Hematopoietic multipotent progenitor cell treated with erythropoietin and hydrocortisone succinate and interleukin-3 and kit ligand, for 4 days (in vitro differentiated cells): ENCODE measurements around the gene MXRA8.
A peak's percentile ranks its signal among the peaks of the same experiment; 100 is the strongest.

Experiments
- DNase-seq: peaks from one replicate; pipeline ENCODE4 v3.0.0-alpha.2; 2015

The MXRA8 gene

DNA sequence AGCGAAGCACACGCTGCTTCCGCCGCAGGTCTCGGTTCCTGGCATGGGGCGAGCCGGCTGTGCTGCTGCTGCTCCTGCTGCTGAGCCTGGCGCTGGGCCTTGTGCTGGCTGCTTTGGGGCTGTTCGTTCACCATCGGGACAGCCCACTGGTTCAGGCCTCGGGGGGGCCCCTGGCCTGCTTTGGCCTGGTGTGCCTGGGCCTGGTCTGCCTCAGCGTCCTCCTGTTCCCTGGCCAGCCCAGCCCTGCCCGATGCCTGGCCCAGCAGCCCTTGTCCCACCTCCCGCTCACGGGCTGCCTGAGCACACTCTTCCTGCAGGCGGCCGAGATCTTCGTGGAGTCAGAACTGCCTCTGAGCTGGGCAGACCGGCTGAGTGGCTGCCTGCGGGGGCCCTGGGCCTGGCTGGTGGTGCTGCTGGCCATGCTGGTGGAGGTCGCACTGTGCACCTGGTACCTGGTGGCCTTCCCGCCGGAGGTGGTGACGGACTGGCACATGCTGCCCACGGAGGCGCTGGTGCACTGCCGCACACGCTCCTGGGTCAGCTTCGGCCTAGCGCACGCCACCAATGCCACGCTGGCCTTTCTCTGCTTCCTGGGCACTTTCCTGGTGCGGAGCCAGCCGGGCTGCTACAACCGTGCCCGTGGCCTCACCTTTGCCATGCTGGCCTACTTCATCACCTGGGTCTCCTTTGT is 24.7 kb downstream of the MXRA8 start:
- no peak for DNase-seq

DNA sequence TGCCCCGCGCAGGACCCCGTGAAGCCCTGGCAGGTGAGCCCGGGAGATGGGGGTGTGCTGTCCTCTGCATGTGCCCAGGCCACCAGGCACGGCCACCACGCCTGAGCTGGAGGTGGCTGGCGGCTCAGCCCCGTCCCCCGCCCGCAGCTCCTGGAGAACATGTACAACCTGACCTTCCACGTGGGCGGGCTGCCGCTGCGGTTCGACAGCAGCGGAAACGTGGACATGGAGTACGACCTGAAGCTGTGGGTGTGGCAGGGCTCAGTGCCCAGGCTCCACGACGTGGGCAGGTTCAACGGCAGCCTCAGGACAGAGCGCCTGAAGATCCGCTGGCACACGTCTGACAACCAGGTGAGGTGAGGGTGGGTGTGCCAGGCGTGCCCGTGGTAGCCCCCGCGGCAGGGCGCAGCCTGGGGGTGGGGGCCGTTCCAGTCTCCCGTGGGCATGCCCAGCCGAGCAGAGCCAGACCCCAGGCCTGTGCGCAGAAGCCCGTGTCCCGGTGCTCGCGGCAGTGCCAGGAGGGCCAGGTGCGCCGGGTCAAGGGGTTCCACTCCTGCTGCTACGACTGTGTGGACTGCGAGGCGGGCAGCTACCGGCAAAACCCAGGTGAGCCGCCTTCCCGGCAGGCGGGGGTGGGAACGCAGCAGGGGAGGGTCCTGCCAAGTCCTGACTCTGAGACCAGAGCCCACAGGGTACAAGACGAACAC is 25.4 kb downstream of the MXRA8 start:
- DNase-seq: no peak

DNA sequence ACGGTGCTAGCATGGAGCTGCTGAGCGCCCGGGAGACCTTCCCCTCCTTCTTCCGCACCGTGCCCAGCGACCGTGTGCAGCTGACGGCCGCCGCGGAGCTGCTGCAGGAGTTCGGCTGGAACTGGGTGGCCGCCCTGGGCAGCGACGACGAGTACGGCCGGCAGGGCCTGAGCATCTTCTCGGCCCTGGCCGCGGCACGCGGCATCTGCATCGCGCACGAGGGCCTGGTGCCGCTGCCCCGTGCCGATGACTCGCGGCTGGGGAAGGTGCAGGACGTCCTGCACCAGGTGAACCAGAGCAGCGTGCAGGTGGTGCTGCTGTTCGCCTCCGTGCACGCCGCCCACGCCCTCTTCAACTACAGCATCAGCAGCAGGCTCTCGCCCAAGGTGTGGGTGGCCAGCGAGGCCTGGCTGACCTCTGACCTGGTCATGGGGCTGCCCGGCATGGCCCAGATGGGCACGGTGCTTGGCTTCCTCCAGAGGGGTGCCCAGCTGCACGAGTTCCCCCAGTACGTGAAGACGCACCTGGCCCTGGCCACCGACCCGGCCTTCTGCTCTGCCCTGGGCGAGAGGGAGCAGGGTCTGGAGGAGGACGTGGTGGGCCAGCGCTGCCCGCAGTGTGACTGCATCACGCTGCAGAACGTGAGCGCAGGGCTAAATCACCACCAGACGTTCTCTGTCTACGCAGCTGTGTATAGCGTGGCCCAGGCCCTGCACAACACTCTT is 26.2 kb downstream of the MXRA8 start:
- DNase-seq: no peak

DNA sequence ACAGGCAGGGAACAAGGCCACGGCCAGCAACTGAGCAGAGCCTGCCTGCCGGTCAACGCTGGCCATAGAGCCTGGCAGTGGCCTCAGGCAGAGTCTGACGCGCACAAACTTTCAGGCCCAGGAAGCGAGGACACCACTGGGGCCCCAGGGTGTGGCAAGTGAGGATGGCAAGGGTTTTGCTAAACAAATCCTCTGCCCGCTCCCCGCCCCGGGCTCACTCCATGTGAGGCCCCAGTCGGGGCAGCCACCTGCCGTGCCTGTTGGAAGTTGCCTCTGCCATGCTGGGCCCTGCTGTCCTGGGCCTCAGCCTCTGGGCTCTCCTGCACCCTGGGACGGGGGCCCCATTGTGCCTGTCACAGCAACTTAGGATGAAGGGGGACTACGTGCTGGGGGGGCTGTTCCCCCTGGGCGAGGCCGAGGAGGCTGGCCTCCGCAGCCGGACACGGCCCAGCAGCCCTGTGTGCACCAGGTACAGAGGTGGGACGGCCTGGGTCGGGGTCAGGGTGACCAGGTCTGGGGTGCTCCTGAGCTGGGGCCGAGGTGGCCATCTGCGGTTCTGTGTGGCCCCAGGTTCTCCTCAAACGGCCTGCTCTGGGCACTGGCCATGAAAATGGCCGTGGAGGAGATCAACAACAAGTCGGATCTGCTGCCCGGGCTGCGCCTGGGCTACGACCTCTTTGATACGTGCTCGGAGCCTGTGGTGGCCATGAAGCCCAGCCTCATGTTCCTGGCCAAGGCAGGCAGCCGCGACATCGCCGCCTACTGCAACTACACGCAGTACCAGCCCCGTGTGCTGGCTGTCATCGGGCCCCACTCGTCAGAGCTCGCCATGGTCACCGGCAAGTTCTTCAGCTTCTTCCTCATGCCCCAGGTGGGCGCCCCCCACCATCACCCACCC is 27.0 kb downstream of the MXRA8 start, which contains the start of gene TAS1R3:
Gene TAS1R3, plus strand, starts transcription at position 213 of the 898 bp plus-strand sequence. Its CDS starts 66 bp downstream, at position 279.
- no peak for DNase-seq

DNA sequence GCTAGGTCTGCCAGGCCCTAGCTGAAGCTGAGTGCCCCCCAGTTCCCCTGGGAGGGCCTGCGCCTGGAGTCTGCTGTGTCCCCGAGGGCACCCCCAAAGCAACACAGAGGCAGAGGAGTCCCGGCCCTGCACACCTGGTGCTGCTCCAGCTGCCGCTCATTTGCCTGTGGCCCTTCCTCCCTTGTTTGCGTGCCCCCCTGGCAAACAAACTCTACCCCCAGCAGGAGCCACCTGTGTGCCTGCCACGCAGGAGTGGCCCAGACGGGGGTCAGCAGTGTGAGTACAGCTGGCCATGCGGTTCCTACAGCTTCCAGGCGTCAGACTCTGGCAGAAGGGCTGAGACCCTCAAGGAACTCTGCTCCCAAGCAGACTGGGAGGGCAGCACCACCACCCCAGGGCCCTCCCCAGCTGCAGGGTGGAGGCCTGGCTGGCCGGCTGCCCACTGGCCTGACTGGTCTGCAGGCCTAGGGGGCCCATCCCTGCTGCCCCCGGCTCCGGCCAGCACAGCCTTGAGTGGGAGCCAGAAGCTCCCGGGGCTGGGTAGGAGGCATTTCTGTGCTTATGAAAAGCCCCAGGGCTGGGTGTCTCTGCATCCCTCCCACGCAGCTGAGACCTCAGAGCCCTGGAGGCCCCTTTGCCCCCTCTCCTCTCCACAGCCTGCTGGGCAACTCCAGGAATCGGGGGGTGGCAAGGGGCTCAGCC is 27.8 kb downstream of the MXRA8 start:
- DNase-seq: no peak

DNA sequence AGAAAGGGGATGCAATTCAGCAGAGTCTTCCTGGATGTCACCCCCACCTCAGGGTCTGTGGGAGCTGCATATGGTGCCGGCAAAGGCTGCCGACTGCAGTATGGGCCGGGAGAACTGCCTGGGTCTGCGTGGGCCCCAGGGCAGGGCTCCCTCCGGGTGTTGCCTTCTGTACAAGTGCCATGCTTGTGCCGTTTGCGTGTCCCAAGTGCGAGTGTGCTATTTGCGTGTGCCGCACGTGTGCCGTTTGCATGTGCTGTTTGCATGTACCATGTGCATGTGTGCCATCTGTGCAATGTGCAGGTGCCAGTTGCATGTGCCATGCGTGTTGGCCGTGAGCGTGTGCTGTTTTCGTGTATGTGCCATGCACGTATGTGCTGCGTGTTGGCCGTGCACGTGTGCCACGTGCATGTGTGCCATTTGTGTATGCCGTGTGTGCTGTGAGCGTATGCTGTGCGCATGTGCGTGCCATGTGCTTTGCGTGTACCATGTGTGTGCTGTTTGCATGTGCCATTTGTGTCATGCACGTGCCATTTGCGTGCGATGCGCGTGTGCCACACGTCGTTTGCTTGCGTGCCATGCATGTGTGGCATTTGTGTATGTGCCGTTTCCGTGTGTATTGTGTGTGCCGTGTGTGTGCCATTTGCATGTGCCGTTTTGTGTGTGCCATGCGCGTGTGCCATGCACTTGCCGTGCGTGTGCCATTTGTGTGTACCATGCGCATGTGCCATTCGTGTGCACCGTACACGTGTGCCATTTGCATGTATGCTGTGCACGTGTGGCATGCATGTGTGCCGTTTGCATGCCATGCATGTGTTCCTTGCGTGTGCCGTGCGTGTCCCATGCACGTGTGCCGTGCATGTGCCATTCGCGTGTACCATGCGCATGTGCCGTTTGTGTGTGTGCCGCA is 28.8 kb downstream of the MXRA8 start:
- DNase-seq: no peak

DNA sequence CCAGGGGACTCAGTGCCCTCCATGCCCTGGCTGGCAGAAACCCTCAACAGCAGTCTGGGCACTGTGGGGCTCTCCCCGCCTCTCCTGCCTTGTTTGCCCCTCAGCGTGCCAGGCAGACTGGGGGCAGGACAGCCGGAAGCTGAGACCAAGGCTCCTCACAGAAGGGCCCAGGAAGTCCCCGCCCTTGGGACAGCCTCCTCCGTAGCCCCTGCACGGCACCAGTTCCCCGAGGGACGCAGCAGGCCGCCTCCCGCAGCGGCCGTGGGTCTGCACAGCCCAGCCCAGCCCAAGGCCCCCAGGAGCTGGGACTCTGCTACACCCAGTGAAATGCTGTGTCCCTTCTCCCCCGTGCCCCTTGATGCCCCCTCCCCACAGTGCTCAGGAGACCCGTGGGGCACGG is 30.1 kb downstream of the MXRA8 start:
- DNase-seq: no peak

DNA sequence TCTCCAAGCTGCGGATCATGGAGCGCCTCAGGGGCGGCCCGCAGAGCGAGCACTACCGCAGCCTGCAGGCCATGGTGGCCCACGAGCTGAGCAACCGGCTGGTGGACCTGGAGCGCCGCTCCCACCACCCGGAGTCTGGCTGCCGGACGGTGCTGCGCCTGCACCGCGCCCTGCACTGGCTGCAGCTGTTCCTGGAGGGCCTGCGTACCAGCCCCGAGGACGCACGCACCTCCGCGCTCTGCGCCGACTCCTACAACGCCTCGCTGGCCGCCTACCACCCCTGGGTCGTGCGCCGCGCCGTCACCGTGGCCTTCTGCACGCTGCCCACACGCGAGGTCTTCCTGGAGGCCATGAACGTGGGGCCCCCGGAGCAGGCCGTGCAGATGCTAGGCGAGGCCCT is 31.1 kb downstream of the MXRA8 start:
- no peak for DNase-seq

DNA sequence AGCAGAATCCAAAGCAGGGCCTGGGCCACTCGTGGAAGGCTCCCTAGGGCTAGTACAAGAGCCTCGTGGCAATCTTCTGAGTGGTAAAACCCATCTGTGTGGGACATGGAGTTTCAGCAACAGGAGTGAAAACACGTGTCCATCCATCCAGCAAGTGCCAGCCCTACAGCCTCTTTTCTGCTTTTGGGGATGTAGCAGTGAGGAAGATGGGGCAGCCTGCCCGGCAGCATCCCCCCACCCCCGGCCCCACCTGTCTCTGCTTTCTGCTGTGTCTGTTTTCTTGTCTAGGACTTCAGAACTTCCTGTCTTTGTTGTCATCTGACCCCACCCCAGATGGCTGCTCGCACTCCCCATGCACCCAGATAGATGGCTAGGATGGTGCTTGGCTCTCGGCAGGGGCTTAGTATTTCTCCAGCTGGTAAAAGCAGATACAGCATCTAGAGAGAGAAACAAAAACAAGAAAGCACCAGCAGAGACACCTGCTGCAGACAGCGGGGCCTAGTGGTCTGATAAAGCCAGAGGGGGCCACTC is 32.2 kb downstream of the MXRA8 start:
- DNase-seq: no peak

DNA sequence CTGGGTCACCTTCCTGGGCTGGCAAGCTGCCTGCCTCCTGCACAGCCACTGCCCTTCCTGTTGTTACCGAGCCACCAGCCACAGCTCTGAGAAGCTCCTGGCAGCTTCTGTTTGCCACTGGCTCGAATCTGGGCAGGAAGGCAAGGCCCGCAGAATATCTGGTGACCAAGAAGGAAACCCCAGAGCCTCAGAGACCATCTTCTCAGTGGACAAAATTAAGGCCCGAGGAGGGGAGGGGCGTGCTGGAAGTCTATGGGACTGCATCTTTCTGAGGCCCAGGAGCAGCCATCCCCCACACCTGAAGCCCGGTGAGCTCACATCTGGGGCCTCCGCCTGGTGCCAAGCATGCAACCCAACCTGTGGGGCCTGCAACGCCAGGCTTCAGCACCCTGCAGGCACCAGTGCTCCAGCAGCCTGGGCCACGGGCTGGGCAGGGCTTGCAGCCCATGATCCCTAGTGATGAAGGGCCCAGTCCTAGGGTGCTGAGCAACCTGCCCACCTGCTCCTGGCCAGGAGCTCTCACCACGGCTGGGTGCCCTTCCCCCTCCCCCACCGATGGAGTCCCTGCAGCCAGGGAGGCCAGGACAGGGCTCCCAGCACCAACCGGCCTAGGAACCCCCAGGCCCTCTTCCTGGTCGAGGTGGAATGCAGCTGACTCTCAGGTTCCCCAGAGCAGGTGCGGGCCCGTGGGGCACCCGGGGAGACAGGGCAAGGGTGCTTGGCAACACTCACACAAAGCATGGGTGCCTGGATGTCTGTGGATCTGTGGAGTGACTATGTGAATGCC is 32.9 kb downstream of the MXRA8 start:
- peak; percentile 36 for DNase-seq

DNA sequence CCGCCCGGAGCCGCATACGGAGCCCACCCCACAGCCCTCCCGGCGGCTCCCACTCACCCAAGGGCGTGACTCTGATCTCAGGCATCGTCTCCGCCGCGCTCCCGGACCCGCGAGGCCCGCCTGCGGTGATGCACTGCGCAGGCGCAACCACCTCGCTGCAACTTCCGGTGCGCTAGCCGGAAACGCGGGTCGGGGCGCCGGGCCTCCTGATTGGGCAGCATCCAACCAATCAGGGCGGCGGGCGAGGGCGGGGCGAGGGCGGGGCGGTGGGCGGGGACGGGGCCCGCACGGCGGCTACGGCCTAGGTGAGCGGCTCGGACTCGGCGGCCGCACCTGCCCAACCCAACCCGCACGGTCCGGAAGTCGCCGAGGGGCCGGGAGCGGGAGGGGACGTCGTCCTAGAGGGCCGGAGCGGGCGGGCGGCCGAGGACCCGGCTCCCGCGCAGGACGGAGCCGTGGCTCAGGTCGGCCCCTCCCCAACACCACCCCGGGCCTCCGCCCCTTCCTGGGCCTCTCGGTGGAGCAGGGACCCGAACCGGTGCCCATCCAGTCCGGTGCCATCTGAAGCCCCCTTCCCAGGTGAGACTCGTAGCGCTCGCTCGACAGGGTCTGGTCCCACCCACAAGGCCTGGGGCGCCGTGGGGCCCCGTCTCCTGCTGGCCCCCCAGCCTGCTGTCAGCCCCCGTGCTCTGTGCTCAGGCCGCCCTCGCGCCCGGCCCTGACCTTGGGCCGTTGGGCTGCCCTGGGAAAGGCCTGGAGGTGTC is 33.6 kb downstream of the MXRA8 start, which contains the start of the genes CPTP and INTS11:
Gene CPTP, plus strand, starts transcription at position 279 of the 764 bp plus-strand sequence. CDS start 2,109 bp downstream, outside the sequence.
Gene INTS11, minus strand, starts transcription at position 137 of the 764 bp plus-strand sequence. Its CDS starts 52 bp downstream, at position 85.
- peak; percentile 97 for DNase-seq

DNA sequence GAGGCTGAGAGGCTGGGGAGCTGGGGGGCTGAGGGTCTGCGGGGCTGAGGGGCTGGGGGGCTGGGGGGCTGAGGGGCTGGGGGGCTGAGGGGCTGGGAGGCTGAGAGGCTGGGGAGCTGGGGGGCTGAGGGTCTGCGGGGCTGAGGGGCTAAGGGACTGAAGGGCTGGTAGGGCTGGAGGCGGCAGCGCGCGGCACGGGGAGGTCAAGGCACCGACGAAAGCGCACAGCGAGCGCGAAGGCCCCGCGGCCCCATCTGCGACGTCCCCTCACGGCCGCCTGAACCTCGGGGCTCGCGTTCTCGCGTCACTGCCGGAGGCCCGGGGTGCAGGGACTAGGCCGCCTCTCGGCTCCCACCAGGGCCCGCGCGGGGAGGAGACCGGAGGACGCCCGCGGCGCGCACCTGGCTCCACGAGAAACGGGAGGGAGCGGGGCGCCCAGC is 34.3 kb downstream of the MXRA8 start:
- DNase-seq: no peak

DNA sequence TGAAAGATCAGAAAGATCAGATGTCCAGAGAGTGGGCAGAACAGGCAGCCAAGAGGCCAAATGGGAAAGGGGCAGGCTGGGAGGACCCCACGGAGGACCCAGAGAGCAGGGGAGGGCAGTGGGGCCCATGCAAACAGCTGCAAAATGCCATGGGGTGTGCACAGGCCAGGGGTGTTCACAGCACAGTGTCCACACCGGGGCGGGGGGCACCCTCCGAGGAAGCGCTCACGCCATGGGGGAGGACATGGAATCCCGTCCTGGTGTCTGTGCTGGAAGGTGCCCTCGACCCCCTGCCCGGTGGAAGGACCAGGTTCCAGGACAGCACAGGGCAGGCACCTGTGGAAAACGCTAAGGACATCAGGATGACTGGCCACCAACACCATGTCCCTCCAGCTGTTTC is 35.4 kb downstream of the MXRA8 start:
- no peak for DNase-seq

DNA sequence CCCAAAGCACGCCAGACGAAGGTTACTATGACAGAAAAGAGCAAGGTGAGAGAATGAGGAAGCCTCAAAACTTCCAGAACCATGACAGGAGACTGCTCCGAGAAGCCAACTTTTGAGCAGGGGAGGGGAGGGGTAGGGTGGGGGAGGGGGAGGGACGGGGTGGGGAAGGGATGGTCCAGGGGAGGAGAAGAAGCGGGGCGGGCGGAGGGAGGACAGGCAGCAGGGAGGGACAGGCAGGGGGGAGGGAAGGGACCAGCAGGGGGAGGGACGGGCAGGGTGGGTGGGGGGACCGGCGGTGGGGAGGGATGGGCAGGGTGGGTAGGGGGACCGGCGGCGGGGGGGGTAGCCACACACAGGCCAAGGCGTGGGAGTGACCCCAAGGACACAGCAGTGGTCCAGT is 35.9 kb downstream of the MXRA8 start:
- DNase-seq: no peak

DNA sequence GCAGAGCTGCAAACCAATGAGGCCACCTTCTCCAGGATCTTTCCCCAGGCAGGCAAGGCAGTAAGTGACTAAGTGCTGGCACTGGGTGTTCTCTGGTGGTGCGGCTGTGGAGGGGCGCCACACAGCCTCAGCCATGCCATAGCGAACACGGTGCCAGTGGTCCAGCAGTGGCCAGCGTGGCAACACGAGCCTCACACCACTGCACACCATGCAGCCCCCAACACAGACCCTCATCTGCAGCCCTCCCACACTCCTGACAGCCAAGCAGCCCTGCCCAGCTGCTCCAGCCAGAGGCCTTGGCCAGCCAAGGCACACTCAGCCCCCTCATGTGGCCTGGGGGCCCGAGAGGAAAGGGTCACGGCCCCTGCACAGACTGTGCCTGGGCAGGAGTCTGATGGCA is 36.9 kb downstream of the MXRA8 start:
- no peak for DNase-seq

DNA sequence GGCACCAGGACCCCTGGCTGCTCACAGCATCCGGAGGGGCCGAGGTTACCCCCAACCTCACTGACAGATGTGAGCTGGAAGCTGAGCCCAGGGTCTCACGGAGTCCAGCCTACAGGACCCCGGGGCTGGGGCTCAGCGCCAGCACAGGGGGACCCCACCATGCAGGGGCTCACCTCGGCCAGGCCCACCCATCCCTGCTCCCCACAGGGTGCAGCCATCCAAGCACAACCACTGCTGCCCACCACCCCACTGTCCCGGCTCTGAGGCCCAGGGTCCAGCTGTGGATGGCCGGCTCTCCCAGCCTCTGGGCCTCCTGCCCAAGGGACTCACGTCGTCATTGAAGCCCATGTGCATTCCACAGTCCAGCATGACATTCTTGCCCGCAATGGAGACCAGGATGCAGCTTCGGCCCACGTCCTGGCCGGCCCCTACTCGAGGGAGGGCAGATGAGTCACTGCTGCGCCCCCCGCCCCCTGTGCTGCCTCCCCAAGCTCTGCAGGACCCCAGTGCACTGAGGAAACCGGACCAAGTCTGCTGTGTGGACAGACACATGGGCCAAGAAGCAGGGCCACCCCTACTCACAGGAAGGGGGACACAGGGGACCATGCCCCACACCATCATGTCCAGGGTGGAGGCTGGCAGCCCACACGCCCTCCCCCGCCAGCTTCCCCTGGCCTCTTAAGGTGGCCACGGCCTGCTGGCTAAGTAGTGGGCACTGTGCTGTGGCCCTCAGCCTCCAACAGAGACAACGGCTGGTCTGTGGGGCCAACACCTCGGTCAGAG is 37.5 kb downstream of the MXRA8 start:
- DNase-seq: no peak

DNA sequence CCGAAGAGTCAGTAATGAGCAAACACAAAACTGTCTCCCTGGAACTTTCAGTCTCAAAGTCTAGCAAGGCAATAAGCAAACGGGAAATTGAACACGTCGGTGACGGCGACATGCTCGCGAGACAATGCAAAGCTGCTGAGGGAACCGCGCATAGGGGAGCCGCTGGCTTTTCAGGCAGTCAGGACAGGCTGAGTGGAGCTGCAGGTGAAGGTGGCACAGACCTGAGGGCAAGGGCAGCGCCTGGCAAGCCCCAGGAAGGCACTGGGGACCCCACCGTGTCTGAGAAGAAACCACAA is 38.8 kb downstream of the MXRA8 start:
- DNase-seq: no peak
